OCI-LY7 (cell line): ENCODE measurements around the gene DNM2. TPM values are rescaled to one million over a fixed set of nuclear protein-coding genes. Genes with fewer than 3 reads are reported as not detected.

ENCODE experiments used
- BruUV-seq: library from RNA; stranded (reverse); fragments of 400-500 nt; replicated peaks from 2 replicates; lab custom pipeline; 2021; lab: Mats Ljungman, UMichigan
- CTCF ChIA-PET: fragments of 300-600 bp; sonication (Branson Sonifier 250); formaldehyde crosslinking; loops from one replicate; lab custom pipeline; 2022; ENCODE audit warnings: antibody characterized with exemption; ENCODE audit not compliant: unreplicated experiment; lab: Charles Lee
- POLR2A ChIA-PET: fragments of 300-600 bp; sonication (Branson Sonifier 250); formaldehyde crosslinking; loops from one replicate; lab custom pipeline; 2022; ENCODE audit warnings: antibody characterized with exemption; lab: Charles Lee
- DNase-seq: peaks from one replicate; pipeline ENCODE4 v3.0.0-alpha.2; 2015; ENCODE audit warnings: low spot score
- H2AFZ ChIP-seq: fragments of 200-600 bp; sonication (generic), shearing (Covaris generic); 2 replicates; pipeline ENCODE4 v1.6.1; 2014; ENCODE audit warnings: mild to moderate bottlenecking, antibody characterized with exemption, low read length, moderate library complexity
- H3K27ac ChIP-seq: fragments of 200-600 bp; sonication (generic); 2 replicates; pipeline ENCODE4 v1.5.1; 2014; ENCODE audit warnings: mixed run types, low read depth, mild to moderate bottlenecking, moderate library complexity, low read length, inconsistent platforms; ENCODE audit not compliant: poor library complexity, severe bottlenecking
- H3K36me3 ChIP-seq: fragments of 200-600 bp; sonication (generic); 2 replicates; pipeline ENCODE4 v1.6.1; 2014; ENCODE audit warnings: mild to moderate bottlenecking, antibody characterized with exemption, low read length, moderate library complexity, mixed read lengths; ENCODE audit not compliant: insufficient read depth
- H3K4me1 ChIP-seq: fragments of 200-600 bp; sonication (generic); 2 replicates; pipeline ENCODE4 v1.5.1; 2014; ENCODE audit warnings: mild to moderate bottlenecking, low read length; ENCODE audit not compliant: insufficient read depth, poor library complexity, severe bottlenecking
- H3K4me2 ChIP-seq: fragments of 200-600 bp; sonication (generic); 2 replicates; pipeline ENCODE4 v1.6.1; 2014; ENCODE audit warnings: mild to moderate bottlenecking, low read length
- H3K4me3 ChIP-seq: fragments of 200-600 bp; sonication (generic); 2 replicates; pipeline ENCODE4 v1.5.1; 2014; ENCODE audit warnings: mild to moderate bottlenecking, low read depth, low read length; ENCODE audit not compliant: poor library complexity, severe bottlenecking
- H3K79me2 ChIP-seq: fragments of 200-600 bp; sonication (generic); 2 replicates; pipeline ENCODE4 v1.6.1; 2016; ENCODE audit warnings: low read depth, mild to moderate bottlenecking, low read length, moderate library complexity, mixed read lengths; ENCODE audit not compliant: insufficient read depth
- H3K9me2 ChIP-seq: fragments of 200-600 bp; sonication (generic); 2 replicates; pipeline ENCODE4 v1.6.1; 2016; ENCODE audit warnings: mild to moderate bottlenecking, low read length, mixed read lengths; ENCODE audit not compliant: insufficient read depth
- H3K9me3 ChIP-seq: fragments of 200-600 bp; sonication (generic); 2 replicates; pipeline ENCODE4 v1.6.1; 2014; ENCODE audit warnings: mild to moderate bottlenecking, mixed run types, low read length, mixed read lengths
- H4K20me1 ChIP-seq: fragments of 200-600 bp; sonication (generic); 2 replicates; pipeline ENCODE4 v1.6.1; 2014; ENCODE audit warnings: mild to moderate bottlenecking, antibody characterized with exemption, low read length, moderate library complexity, mixed read lengths; ENCODE audit not compliant: insufficient read depth
- CTCF ChIP-seq: fragments of 200-600 bp; sonication (generic); conservative IDR thresholded peaks from 2 replicates; pipeline ENCODE4 v1.5.1; 2014; ENCODE audit warnings: mild to moderate bottlenecking, antibody characterized with exemption, low read length, moderate library complexity, mixed read lengths
- EZH2phosphoT487 ChIP-seq: fragments of 200-600 bp; sonication (generic); IDR thresholded peaks from 2 replicates; pipeline ENCODE4 v1.6.1; 2018; ENCODE audit warnings: low read depth, borderline replicate concordance, mild to moderate bottlenecking, mixed run types, antibody characterized with exemption, low read length, moderate library complexity, mixed read lengths
- intact Hi-C: fragments of 100-400 bp; cut with micrococcal nuclease; formaldehyde crosslinking; loops from one replicate; pipeline ENCODE4 v1.10.0; 2022; ENCODE audit not compliant: unreplicated experiment
- total RNA-seq, 2 experiments: library from RNA; depleted of rRNA in 1 of 2; stranded (reverse); fragments of >200 nt in 1 of 2; shearing (Covaris generic) in 1 of 2; gene quantifications; 2 replicates each; pipeline ENCODE4 v1.2.3, GENCODE V29; 2014 to 2022

DNM2 gene
- total RNA-seq, 2 experiments from 2014 or later = 139 to 165 TPM

GRCh38 chr19:10677751-10678150 lies 40.1 kb upstream of the DNM2 start:
- Histone ChIP-seq H4K20me1 (peaks cover 16% of the 10 kb centered on the region; the same call in 1 of the 2 replicates), H3K79me2 (peaks cover 47% of the 10 kb centered on the region)

GRCh38 chr19:10678813-10679212 lies 39.1 kb upstream of the DNM2 start:
- no peak overlapping the region for H3K4me2 ChIP-seq
- H3K27ac ChIP-seq = no peak overlapping the region
- peaks cover 16% of the 10 kb centered on the region; the same call in 1 of the 2 replicates for H4K20me1 ChIP-seq
- peaks cover 97% of the 10 kb centered on the region for H3K36me3 ChIP-seq
- intact Hi-C loops = no loop called here
- H2AFZ ChIP-seq = no peak overlapping the region
- H3K4me1 ChIP-seq = no peaks in the 10 kb centered on the region
- no peaks in the 10 kb centered on the region for H3K9me2 ChIP-seq
- ChIA-PET CTCF (no interaction called here), POLR2A (no interaction called here)
- TF ChIP-seq CTCF = no peak
- no peak for TF ChIP-seq EZH2phosphoT487
- no peak overlapping the region for H3K4me3 ChIP-seq
- no peak for DNase-seq
- BruUV-seq = no TSS peak
- H3K9me3 ChIP-seq = no peaks in the 10 kb centered on the region
- peaks cover 37% of the 10 kb centered on the region for H3K79me2 ChIP-seq

More at GRCh38 chr19:10677751-10678150, 40.1 kb upstream of the DNM2 start:
- no peak overlapping the region for H3K4me2 ChIP-seq
- H3K27ac ChIP-seq = no peak overlapping the region
- ChIA-PET POLR2A (no interaction called here), CTCF (no interaction called here)
- no peak overlapping the region for H3K4me3 ChIP-seq
- intact Hi-C loops = no loop called here
- DNase-seq = no peak
- H3K4me1 ChIP-seq = no peaks in the 10 kb centered on the region
- H3K36me3 ChIP-seq = peaks cover 97% of the 10 kb centered on the region
- TF ChIP-seq EZH2phosphoT487 (no peak), CTCF (no peak)
- no peaks in the 10 kb centered on the region for H3K9me2 ChIP-seq
- no peak overlapping the region for H2AFZ ChIP-seq
- no TSS peak for BruUV-seq
- no peaks in the 10 kb centered on the region for H3K9me3 ChIP-seq

DNA sequence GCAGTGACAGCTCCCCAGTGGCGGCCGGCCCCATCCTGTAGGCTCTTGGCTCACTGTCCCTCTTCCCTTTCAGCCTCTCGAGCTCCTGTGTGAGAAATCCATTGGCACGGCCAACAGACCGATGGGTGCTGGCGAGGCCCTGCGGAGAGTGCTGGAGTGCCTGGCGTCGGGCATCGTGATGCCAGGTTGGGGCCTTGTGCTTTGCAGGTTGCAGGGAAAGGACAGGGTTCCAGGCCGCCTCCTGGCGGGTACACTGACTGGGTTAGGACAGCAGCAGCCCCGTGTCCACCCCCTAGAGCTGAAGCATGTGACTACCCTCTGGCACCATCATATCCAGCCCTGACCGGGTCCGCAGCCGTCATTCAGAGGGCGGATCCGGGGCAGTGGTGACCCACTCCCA lies 38.1 kb upstream of the DNM2 start:
- CTCF ChIA-PET = no interaction called here
- H3K36me3 ChIP-seq = peaks cover 97% of the 10 kb centered on the region
- no peak overlapping the region for H2AFZ ChIP-seq
- H3K27ac ChIP-seq = no peak overlapping the region
- H3K9me3 ChIP-seq = no peaks in the 10 kb centered on the region
- H3K4me1 ChIP-seq = no peaks in the 10 kb centered on the region
- BruUV-seq = no TSS peak
- no peak overlapping the region for H3K4me2 ChIP-seq
- DNase-seq = no peak
- peaks cover 16% of the 10 kb centered on the region; the same call in 1 of the 2 replicates for H4K20me1 ChIP-seq
- POLR2A ChIA-PET = no interaction called here
- TF ChIP-seq EZH2phosphoT487 (no peak), CTCF (no peak)
- no peaks in the 10 kb centered on the region for H3K9me2 ChIP-seq
- H3K79me2 ChIP-seq = peaks cover 29% of the 10 kb centered on the region
- no peak overlapping the region for H3K4me3 ChIP-seq
- intact Hi-C loops = no loop called here
